Stimulated activated CD8-positive, alpha-beta memory T cell treated with anti-CD3 and anti-CD28 coated beads, Interleukin-4, amount 100 ng/mL, for 24 hours (primary cell): ENCODE measurements around the gene PAFAH1B2.
"Not testable (repeated sequence)": the region's sequence is repeated elsewhere in the genome, so short reads cannot be mapped to it uniquely, and the experiment has no call there.

Experiments
- DNase-seq: peaks from one replicate; pipeline ENCODE4 v3.0.0-alpha.2; 2020; ENCODE audit warnings: low read depth

PAFAH1B2 gene

DNA sequence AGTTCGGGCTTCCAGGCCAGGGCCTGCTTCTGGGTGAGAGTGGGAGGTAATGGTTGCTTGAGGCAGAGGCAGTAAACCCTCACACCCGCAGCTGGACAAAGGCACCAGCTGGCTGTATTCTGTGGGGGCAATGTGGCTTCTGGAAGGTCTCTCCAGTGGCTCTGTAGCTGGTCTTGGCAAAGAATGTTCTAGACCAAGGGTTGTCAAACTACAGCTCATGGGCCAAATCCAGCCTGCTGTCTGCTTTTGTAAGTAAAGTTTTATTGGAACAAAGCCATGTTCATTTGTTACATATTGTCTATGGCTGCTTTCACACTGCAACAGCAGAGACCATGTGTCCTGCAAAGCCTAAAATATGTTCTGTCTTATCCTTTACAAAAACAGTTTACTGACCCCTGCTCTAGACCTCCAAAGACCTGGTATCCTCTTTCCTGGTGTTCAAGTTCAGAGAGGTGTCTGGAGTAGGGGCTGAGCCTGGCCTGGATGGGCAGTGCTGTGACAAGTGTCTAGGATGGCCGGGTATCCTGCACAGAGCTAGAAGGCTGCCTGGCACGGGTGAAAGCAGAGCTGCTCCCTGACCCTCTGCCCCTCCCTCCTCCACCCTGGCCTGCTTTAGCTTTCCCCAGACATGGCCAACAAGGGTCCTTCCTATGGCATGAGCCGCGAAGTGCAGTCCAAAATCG is 58.4 kb downstream of the PAFAH1B2 start:
- no peak for DNase-seq

DNA sequence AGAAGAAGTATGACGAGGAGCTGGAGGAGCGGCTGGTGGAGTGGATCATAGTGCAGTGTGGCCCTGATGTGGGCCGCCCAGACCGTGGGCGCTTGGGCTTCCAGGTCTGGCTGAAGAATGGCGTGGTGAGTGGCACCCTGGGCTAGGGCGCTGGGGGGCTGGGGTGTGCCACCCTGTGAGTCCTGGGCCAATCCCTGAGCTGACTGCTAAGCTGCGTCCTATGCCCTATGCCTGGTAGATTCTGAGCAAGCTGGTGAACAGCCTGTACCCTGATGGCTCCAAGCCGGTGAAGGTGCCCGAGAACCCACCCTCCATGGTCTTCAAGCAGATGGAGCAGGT is 59.0 kb downstream of the PAFAH1B2 start:
- no peak for DNase-seq

DNA sequence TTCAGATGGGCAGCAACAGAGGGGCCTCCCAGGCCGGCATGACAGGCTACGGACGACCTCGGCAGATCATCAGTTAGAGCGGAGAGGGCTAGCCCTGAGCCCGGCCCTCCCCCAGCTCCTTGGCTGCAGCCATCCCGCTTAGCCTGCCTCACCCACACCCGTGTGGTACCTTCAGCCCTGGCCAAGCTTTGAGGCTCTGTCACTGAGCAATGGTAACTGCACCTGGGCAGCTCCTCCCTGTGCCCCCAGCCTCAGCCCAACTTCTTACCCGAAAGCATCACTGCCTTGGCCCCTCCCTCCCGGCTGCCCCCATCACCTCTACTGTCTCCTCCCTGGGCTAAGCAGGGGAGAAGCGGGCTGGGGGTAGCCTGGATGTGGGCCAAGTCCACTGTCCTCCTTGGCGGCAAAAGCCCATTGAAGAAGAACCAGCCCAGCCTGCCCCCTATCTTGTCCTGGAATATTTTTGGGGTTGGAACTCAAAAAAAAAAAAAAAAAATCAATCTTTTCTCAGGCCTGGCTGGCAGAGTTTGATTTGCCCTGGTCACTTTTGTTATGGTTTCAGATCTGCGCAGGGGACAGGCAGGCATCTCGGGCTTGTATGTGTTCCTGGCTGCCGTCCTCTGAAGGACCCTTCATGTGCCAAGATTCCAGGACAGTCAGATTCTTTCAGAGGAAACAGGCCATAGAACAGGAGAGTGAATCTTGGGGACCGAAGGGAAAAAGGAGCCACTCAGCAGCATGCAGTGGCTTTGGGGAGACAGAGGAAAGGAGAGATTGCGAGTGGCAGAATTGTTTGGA is 60.4 kb downstream of the PAFAH1B2 start:
- DNase-seq: no peak

DNA sequence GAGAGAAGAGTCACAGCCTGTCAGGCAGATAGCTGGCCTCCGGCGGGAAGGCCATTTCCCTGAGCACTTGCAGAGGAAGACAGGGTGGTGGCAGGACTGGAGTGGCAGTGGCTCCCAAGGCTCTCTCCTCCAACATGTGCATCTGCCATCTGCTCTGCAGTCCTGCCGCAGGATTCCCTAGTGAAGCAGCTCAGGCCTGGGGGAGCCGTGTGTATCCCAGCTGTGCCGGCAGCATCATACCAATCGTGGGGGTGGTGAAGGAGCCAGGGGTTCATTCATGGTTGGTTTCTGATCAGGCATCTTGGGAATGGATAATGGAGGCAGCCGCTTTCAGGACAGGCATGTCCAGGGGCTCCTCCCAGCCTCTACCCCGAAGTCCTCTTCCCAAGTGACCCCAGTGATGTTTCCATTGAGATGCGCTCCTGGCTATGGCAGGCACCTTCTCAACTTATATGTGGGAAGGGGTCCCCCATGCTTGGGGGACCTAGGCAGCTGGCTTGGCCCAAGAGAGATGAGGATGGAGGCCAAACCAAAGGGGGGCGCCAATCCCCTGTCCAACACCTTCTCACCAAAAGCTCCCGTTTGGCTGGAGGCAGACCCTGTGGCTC is 61.2 kb downstream of the PAFAH1B2 start:
- DNase-seq: no peak

DNA sequence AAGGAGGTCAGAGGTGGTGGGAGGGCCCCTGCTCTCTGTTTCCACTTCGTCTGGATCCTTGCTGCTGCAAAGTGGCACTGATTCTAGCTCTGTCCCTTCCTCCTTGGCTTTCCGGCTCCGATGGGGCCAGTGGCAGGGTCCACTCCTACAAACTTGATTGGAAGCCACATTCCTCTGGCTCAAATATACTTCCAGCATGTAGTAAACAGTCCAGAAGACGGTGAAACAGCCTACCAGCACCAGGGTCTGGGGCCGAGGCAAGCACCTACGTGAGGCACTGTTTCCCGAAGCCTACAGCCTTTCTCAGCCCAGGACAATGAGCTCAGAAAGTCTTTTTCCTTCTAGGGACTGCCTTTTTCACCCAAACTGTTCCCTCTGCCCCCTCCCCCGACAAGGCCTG is 62.0 kb downstream of the PAFAH1B2 start:
- DNase-seq: not testable (repeated sequence)

DNA sequence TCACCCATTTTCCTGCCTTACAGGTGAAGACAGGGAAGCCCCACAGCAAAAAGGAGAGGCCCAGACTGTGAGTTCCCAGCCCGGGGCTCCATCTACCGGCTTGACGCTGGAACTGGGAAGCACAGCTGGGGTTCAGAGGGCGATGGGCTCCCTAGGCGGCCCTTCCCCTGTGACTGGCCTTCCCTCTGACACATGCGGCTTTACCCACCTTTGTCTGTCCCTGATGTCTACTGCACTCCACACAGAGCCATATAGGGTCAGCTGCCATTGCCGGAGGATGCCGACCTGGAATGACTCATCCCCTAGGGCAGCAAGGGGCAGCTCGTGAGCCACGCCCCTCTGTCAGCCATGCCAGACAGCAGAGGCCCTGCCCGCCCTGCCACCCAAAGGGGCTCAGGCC is 62.8 kb downstream of the PAFAH1B2 start:
- not testable (repeated sequence) for DNase-seq

DNA sequence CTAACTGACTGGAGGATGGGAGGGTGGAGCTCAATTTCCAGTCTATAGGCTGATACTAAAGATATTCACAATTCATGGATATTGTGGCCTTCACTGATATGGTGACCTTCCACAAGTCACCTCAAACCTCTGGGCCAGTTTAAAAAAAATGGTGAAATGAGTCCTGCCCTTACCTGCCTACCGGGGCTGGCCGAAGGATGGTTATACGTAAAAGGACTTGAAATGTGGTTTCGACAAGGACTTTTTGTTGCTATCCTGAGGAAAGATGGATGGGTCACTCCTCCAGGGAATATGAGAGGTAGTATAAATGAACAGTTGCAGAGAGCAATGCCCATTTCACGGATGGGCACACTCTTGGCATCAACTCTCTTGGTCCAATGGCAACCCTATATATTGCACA is 63.4 kb downstream of the PAFAH1B2 start:
- not testable (repeated sequence) for DNase-seq

DNA sequence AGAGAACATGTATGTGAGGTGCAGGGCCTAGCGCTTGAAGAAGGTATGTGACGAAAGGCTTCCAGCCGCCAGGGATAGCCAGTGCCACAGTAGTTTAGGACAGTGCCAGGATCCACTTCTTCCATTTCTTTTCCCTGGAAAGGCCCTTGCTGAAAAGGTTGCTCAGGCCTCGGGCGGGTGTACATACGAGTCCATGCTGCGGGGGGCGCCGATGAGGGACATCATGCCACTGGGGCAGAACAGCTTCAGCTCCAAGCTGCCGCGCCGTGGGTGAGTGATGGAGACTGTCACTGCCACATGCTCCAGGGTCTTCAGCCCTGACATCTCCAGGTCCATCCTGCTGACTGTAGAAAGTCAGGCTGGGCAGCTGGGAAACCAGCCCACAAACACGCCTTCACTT is 64.6 kb downstream of the PAFAH1B2 start:
- not testable (repeated sequence) for DNase-seq

DNA sequence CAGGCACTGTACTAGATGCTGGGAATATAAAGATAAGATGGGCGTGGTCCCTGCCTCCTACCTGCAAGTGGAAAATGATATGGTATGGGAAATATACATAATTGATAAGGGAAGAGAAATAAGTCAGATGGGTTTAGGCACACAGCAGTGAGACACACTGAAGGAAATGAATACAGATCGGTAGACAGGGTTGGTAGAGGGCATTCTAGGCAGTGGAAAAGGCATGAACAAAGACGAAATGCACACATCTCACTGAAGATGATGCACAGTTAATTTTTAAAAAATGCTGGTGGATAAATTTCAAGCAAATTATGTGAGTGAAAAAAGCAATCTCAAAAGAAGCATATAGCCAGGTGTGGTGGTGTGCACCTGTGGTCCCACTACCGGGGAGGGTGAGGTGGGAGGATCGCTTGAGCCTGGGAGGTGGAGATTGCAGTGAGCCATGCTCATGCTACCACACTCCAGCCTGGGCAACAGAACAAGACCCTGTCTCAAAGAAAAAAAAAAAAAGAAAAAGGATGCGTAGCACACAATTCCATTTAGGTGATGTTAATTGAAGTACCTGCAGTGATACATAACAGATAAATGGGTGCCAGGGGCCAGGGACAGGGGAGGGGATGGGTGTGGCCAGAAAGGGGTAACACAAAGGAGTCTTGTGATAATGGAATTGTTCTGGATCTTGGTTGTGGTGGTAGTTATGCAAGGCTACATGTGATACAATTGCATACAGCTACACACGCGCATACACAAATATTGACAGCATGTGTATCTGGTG is 65.5 kb downstream of the PAFAH1B2 start:
- DNase-seq: not testable (repeated sequence)

DNA sequence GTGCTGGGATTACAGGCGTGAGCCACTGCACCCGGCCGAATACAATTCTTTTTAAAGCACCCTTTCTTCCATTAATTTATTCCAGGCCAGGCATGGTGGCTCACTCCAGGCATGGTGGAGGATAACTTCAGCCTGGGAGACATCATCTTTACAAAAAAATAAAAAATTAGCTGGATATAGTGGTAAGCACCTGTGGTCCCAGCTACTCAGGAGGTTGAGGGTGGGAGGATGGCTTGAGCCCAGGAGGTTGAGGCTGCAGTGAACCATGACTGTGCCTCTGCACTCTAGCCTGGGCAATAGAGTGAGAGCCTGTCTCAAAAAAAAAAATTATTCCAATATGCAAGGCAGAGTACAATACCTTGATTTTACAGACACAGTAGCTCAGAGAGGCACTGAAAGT is 66.5 kb downstream of the PAFAH1B2 start:
- DNase-seq: no peak

DNA sequence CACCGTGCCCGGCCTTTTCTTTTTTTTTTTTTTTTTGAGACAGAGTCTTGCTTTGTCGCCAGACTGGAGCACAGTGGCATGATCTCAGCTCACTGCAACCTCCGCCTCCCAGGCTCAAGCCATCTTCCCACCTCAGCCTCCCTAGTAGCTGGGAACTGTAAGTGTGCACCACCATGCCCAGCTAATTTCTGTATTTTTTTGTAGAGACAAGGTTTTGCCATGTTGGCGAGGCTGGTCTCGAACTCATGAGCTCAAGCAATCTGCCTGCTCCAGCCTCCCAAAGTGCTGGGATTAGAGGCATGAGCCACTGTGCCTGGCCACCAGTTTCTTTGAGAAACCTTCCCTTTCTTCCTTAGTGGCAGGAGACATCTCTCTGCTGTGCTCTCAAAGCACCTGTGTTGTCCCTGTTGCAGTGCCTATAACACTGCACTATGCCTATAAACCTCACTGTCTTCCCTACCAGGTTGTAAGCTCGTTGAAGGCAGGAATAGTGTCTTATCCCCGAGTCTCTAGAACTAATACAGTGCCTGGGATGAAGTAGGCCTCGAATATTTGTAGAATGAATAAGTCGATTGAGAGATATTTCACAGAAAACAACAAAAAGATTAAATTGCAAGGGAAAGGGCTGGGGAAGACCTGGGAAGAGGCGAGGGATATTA is 68.7 kb downstream of the PAFAH1B2 start:
- no peak for DNase-seq

DNA sequence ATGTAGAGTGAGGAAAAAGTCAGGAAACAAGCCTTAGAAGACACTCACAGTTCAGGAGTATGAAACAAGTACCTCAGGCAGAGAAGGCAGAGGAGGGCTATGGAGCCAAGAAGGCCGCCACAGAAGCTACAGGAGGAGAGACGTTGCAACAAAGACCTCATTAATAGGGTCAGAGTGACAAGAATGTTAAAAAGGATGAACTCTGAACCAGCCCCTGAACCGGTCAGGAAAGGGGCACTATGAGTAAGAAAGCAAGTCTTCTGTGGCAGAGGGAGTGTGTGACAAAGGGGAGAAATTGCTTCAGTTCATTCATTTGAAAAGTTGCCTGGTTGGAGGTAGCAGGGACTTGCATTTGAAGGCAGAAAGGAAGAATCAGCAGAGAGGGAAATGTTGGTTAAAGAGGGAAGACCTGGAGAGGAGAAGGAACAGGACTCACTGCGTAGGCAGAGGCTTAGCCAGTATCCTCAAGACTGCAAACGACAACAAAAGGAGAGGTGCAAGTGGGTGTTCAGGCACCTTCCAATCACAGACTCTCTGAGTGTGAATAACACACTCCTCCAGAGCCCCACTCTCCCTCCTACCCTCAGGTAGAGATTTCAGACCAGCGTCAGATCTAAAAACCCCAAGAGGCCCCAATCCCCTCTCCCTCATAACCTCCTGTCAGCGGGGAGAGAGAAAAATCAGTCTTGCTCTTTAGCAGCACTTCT is 70.5 kb downstream of the PAFAH1B2 start:
- no peak for DNase-seq

DNA sequence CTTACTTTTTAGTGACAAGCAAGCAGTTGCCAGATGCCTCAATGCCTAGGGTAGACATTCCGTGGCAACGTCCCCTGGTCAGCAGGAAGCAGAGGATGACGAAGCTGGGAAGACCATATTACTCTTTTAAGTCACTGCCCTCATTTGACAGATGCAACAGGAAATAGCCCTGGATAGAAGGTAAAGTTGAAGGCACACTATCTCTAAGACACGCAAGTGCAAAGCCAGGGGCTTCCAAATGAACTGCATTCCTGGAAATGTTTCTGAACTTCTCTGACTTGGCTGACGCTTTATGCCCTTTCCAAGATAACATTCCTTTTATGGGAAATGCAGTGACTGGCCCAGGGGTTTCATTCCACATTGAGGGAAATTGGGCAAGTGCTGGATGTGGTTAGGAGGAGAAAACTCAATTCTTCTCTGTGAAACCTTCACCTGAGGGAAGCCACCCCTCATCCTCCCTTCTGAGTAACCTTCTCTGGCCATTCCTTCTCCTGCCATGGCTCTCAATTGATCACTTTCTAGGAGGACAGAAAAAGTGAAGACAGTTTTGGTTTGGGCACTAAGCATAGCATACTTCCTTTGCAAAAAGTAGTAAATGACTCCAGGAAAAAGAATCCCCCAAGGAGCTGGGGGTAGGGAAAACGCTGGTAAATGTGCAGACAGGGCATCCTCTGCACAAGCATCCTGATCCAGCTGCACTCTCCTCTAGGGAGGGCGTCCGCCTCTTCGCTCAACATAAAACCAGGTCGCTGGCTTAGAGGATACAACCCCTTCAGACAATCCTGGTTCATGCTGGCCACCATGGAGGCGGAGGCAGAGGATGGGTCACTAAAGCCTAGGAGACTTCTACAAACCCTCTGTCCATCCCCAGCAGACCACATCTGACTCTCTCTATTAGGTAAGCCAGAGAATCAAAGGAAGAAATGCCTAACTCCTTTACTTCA is 73.3 kb downstream of the PAFAH1B2 start:
- no peak for DNase-seq

DNA sequence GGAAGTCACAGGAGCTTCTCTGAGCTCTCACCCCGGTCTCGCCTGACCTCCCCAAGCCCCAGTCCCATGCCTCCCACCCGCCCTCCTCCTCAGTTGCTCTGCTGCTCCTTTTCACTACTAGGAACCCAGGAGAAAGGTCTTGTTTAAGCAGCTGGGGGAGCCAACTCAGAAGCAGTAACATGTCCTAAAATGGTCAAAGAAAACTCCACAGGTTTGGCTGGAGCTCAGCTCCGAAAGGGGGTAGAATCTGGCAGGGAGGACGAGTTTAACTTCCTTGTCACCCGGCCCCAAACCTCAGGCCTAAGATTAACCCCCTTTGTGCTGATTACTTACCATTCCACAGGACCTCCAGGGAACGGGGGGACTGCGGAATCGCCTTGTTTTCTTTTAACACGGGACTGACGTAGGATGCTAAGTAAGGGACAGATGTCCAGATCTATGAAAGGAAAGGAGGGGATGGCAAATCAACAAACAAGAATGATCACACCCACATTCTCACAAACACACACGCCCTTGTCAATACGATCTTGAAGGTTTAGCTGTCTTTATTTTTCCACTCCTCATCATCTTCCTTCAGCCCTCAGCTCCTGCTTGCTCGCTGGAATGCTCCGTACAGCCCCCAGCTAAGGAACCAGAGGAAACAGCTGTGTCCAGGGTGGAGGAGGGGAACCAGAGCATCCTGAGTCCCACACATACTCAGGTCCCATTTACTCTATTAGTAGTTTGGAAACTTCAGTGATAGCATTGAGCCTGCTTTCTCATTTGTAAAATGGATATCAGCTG is 74.2 kb downstream of the PAFAH1B2 start:
- DNase-seq: no peak

DNA sequence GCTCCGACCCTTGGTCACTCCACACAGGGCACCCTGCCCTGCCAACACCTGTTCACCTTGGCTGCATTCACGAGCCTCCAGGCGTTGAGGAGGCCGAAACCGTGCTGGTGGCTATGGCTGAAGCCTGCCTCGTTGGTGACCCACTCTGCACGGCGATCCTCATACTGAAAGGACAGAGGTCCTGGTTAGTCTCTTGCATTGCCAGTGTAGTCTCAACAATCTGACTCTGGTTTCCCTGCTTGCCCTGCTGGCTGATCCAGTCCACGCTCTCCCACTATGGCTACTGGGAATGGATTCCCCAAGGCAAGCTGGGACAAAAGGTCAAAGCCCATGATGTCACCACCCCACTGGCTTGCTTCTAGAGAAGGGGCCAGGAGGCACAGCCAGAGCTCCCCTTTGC is 74.9 kb downstream of the PAFAH1B2 start:
- DNase-seq: no peak

DNA sequence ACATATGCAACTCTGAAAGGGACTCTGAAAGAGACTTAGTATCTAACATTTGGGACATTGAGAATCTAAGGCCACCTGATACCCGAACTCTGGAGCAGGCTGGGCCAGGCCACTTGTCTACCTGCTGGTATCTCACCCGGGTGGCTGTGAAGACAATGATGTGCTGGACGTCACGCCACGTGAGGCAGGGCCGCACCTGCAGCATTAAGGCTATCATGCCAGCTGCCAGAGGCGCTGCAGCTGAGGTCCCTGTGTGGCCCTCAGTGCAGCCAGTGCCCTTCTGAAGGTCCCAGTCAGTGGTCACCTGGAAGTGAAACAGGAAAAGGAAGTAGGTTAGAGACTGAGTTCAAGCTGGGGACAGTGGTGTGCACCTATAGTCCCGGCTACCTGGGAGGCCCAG is 75.4 kb downstream of the PAFAH1B2 start:
- DNase-seq: no peak

DNA sequence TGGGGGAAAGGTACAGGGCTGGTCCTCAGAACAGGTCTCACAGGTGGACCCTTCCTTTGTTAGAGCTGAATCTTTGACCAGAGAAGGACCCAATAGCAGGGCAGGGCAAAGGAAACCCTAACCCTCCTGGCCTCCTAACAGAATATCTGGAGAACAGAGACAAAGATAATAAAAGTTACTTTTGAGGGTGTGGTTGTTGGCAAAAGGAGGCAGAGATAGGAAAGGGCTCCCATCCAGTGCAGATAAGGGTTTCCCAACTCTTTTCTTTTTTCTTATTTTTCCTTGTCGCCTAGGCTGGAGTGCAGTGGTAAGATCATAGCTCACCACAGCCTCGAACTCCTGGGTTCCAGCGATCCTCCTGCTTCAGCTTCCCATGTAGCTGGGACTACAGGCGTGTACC is 75.9 kb downstream of the PAFAH1B2 start:
- no peak for DNase-seq

DNA sequence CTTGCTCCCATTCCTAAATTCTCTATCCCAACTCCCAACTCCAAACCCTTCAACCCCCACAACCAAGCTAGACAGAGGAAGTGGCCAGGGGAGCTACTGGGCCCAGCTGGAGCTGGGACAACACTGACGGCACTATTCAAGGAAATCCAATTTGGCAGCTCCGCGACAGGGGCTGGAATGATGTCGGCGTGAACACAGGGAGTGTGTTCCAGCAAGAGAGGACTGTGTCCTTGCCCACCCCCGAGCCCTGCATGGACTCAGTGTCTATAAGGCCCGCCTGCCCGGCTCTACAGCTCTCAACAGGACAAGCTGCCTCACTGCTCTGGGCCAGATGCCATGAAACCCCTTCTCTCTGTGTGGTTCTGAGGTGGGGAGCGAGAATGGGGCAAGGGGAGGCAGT is 76.5 kb downstream of the PAFAH1B2 start:
- DNase-seq: no peak

DNA sequence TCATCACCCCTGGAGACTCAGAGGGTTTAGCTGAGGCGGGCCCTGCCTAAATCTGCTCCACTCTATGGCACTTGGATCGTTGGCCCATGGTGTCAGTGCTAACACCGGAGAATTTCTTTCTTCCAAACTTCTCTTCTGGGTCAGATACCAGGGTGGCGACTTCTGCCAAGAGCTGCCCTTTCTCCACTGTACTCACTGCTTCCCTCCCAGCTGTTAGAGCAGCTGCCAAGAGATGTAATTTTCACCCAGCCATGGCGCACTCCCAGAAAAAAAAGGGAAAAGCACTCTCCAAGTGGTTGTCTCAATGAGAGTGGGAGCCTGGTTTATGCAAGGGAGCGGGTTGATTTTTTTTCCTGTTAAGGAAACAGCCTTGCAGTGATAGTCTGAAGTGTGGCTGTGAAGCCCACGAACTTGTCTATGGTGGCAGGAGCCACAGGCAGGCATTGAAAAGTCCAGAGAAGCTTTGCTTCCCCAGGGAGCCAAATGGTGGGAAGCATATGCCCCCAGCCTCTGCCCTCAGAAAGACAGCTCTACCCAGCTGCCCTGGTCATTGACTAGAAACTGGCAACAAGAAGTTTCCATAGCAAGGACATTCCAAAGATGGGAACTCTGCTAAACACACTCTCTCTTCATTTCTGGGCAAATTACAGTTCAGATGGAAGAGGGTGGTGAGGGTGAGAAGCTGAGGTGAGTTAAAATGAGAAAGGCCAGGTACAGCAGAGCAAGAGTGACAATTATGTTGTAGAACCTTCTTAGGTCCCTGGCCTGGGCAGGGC is 77.1 kb downstream of the PAFAH1B2 start:
- no peak for DNase-seq
